EH (cell line): ENCODE data around the gene RPL26.
"Not testable (repeated sequence)": the region's sequence is repeated elsewhere in the genome, so short reads cannot be mapped to it uniquely, and the experiment has no call there.

Experiments
- DNase-seq: peaks from one replicate; pipeline ENCODE4 v3.0.0-alpha.2; 2015; ENCODE audit warnings: low read depth

RPL26 gene

DNA sequence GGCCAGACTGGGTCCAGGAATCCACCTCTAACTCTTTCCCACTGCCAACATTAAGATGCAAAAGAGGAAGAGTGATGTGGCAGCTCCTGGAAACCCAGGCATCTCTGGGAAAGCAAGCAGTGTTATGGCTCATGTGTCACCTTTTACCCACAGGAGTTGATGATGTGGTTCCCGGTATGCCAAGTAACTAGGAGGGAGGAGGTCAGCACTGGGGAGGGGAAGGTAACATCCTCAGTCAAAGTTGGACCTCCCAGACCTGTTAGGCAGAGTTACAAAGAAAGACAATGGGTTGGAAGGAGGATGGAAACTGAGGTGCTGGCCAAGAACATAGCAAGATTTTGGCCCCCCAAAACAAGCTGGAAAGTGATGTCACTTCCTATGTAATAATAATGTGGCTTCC, 17.9 kb downstream of the RPL26 start:
- peak; percentile 56 for DNase-seq

DNA sequence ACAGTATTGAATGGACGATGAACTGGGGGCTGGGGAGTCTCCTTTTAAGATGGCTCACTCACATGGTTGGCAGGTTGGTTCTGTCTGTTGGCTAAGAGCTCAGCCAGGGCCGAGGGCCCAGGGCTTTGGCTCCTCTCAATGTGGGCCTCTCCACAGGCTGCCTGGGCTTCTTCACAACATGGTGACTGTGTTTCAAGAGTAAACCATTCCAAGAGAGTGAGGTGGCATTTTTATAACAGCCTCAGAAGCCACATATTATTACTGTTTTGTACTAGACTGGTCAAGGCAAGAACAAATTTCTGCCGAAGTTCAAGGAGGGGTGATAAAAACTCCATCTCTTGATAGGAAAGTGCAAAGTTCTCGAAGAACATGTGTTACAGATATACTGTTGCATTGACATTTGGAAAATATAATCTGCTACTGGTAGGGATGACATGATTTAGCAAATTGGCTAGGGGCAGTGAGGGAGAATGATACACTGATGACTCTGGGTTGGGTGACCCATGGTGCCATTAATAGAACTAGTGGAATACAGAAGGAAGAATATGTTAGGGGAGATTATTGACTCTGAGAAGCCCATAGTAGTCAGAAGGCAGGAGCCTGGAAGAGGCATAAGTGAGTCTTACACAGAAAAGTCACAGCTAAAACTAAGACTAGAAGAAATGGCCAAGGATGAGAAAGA, 20.2 kb downstream of the RPL26 start:
- DNase-seq = peak; percentile 69

DNA sequence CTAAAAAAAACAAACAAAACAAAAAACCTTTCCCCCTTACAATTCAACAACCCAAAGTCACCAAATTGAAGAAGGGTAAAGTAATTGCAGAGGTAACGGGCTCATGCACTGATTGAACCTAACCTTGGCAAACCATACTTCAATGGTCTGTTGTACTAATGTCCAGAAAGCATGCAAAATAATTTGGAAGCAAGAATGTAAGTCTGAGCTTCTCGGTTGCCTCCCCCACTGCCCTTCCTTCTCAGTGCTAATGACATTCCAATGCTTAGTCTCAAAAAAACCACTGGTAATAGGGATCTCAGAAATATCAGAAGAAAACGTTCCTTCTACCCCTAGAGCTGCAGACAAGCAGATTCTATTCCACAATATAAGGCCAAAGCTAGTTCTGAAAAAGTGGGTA, 22.2 kb downstream of the RPL26 start:
- peak; percentile 34 for DNase-seq

DNA sequence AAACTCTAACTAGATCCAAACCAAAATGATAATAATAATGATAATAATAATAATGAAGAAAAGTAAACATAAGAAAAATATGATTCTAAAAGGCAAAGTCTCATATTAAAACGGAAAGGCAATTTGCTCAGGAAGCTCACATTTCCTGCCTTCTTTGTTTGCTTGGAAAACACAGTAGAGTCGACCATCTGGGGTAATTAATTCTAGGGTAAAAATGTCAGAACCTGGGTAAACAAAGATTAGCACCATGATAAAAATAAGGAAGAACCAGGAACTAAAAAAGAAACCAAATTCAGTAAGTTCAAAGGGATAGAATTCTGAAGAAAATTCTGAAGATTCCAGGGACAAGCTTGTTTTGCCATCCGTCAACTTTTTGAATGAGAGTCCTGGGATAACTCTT, 22.7 kb downstream of the RPL26 start:
- DNase-seq = no peak

DNA sequence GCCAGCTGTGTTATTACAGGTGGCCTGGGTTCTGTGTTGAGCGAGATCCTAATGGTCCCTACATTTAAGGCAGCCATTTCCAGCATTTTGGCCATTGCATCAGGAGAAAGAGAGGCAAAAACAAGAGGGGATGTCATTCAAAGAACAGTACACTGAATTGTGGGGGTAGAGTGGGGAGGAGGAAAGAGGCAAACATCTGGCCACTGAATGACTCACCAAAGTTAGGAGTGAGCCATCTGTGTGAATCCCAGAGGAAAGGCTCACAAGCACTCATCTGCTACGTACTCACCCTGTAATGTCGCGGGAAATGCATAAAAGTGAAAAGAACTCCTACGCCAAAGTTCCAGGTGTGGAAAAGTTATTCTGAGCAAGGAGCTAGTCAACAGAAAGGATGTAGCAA, 23.2 kb downstream of the RPL26 start:
- DNase-seq = peak; percentile 84

DNA sequence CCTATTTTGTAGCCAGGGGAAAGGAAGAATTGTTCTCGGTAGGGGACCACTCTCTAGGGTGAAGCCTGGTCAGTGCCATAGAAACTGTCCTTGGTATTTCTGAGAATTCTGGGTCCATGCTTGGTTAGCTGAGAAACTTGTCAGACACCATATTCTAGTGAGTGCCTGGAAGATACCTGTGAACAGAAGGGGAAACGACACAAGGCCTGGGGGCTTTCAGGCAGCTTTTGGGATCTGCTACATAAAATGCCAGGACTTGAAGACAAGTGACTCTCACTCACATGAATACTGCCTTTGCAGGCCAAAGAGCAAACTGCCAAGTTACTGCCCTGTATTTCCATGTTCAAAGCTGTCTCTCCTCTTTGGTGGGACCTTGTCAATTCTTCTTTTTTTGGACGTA, 25.1 kb downstream of the RPL26 start:
- no peak for DNase-seq

DNA sequence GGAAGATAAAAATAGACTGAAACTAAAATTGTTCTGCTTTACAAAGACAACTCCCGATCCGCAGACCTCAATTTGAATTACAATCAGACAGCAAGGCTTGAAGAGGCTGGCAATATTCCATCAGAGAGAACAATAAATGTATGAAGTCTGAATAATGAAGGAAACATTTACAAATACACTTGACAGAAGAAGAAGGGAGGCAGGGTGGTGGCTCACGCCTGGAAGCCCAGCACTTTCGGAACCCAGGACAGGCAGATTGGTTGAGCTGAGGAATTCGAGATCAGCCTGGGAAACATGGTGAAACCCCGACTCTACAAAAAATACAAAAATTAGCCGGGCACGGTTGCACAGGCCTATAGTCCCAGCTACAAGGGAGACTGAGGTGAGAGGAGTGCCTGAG, 28.8 kb downstream of the RPL26 start:
- no peak for DNase-seq

DNA sequence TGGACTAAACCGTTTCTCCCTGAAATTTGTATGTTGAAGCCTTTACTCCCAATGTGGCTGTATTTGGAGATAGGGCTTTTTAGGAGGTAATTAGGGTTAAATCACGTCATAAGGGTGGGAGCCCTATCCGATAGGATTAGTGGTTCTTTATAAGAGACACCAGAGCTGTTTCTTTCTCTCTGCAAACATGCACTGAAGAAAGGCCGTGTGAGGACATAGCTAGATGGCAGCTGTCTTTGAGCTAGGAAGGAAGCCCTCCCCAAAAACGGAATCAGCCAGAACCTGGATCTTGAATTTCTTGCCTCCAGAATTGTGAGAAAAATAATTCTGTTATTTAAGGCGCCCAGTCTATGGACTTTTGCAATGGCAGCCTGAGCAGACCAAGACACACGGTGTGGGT, 29.3 kb downstream of the RPL26 start:
- no peak for DNase-seq

DNA sequence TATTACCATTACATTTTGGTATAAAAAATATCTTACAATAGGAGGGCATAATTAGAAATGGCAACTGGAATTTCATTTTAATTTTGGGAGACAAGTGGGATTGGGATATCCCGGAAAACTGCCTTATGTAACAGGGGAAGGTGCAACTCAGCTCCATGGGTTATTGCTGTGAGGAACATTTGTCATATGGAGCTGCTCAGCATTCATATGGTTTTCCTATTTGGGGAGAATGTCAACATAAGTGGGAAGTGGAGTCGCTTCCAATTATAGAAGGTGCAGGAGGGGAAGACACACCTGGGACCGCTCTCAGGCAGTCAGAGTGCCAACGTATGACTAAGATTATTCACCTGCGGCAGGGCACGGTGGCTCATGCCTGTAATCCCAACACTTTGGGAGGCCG, 32.7 kb downstream of the RPL26 start:
- DNase-seq = no peak

DNA sequence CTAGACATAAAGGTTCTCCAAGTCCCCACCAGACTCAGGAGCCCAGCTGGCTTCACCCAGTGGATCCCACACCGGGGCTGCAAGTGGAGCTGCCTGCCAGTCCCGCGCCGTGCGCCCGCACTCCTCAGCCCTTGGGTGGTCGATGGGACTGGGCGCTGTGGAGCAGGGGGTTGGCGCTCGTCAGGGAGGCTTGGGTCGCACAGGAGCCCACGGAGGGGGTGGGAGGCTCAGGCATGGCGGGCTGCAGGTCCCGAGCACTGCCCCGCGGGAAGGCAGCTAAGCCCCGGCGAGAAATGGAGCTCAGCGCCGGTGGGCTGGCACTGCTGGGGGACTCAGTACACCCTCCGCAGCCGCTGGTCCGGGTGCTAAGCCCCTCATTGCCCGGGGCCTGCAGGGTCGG, 36.0 kb downstream of the RPL26 start:
- DNase-seq = not testable (repeated sequence)

DNA sequence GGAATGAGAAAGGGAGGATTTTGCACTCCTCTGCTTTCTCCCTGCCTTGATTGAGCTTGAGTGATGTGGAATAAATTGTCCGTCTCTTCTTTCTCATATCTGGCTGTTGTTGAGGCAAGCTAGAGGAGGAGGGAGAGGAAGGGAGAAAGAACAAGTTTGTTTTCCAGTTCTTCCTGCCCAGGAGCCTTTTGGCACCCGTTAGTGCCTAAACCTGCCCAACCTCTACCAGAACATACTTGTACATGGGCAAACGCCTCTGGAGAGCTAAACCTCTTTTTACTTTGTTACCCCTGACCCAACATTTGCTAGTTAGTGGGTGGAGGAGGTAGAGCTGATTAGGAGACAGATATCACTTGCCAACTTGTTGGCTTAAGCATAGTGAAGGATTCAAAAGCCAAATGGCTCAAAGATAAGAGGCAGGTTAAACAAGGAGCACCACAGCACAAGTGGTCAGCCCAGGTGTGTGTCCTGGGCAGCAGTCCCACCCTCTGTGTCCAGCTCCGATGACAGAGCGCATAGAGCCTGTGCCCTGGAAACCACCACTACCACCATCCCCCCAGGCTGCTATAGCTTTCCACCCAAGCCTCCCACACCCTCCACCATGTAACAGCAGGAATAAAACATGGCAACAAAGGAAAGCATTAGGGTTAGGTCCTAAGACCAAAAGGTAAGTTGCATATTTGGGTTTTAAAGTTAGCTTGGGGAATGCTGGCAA, 36.9 kb downstream of the RPL26 start:
- DNase-seq = no peak

DNA sequence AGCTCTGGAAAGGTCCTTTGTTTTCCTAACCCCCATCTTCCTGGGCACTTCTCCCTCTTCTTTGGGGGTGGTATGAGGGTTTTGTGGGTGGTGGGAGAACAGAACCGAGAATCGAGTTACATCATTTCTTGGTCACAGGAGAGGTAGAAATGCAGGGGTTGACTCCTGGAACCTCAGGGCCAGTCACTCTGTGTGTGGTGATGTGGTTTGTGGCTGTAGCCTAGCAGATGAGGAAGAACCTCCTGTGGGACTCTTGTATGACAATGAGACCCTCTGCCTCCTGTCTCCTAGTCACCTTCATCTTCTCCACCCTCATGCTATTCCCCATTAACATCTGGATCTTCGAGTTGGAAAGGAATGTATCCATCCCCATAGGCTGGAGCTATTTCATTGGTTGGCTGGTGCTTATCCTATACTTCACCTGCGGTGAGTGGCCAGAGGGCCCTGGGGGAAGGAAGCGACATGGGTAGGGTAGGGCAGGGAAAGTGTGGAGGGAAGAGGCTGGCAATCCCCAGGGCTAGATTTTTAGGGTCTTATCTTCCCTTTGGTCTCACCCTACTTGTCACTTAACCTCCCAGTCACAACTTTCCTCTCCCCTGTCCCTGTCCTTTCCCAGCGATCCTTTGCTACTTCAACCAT, 37.8 kb downstream of the RPL26 start:
- no peak for DNase-seq

DNA sequence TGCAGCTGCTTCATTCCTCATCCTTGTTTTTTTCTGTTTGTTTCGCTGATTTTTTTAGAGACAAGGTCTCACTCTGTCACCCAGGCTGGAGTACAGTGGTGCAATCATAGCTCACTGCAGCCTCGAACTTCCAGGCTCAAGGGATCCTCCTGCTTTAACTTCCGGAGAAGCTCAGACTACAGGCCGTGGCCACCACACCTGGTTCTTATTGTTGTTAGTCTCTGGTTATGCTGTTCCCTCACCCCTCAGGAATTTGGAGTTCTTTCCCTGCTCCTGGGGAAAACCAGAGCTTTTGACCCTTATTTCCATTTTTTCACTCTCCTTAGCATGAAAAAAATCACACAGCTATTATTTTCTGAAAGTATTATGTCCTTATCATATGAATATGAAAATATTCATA, 41.5 kb downstream of the RPL26 start:
- no peak for DNase-seq

DNA sequence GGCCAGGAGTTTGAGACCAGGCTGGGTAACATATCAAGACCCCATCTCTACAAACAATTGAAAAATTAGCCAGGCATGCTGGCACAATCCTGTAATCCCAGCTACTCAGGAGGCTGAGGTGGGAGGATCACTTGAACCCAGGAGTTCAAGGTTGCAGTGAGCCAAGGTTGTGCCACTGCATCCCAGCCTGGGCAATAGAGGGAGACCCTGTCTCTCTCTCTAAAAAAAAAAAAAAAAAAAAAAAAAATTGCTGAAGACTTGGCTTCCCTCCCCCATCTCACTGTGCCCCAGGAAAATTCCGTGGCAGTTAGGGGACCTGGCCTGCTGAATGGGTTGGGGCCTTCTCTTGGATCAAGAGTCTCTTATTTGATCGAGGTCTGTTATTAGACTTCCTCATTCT, 43.5 kb downstream of the RPL26 start, which contains the start of gene ODF4:
Gene ODF4, plus strand, starts transcription at position 301 of the 400 bp plus-strand sequence. CDS start 212 bp downstream, outside the sequence.
- no peak for DNase-seq

DNA sequence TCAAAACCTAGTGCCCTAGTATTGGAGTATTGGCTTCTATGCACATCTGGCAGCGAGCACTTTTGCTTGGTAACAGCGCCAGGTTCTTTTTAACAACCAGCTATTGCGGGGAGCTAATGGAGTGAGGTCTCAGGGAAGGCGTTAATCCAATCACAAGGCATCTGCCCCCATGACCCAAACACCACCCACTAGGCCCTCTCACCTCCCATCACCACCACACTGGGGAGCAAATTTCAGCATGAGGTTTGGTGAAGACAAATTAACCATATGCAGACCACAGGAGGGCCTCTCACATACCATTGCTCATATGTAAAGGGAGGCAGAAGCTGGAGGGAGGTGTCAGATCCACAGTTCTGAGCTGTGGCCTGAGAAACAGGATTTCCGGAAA, 44.2 kb downstream of the RPL26 start:
- no peak for DNase-seq

DNA sequence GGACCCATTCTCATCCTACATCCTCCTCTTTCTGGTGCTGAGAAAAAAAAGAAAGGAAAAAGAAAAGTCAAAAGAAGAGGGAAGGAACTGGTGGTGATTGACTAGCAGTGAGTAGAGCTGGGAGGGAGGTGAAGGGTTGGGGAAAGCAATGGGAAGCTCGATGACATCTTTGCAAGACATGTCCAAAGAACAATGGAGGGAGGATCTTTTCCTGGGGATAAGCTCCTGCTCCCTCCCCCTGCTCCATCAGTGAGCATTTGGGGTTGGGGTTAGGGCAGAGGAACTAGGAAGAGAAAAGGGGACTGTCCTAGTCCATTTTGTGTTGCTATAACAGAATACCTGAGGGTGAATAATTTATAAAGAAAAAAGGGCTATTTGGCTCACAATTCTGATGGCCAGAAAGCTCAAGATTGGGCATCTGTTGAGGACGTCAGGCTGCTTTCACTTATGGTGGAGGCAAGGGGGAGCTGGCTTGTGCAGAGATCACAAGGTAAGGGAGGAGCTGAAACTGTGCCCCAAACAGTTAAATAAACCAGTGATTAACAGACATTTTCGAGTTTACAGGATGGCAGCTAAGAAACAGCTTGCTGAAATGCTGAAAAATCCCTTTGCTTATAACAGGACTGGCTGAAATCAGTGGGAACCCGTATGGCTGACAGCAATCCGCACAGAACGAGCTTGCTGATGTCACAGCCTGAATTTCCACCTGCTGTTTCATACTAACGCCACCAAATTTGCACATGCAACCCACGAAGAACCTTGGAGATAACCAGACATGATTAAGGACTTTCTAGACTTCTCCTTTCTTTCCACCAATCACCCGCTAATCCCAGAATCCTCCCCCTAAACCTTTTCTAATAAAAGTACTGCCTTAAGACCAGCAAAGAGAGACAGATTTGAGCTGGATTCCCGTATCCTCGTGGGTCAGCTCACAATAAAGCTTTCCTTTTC, 44.9 kb downstream of the RPL26 start:
- no peak for DNase-seq

DNA sequence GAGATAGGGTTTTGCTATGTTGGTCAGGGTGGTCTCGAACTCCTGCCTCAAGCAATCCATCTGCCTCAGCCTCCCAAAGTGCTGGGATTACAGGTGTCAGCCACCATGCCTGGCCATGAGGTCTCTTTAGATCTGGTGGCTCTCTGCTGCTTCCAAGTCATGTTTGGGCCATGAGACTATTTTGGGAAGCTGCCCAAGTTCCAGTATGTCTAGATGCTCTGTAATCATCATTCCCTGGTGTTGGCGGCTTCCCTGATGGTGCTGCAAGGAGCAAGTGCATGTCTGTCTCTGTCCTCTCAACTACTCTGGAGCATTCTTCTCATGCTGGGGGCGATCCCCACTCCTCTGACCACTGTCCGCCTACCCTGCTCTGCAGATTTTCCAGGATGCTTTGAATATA, 49.7 kb downstream of the RPL26 start:
- peak; percentile 7 for DNase-seq

DNA sequence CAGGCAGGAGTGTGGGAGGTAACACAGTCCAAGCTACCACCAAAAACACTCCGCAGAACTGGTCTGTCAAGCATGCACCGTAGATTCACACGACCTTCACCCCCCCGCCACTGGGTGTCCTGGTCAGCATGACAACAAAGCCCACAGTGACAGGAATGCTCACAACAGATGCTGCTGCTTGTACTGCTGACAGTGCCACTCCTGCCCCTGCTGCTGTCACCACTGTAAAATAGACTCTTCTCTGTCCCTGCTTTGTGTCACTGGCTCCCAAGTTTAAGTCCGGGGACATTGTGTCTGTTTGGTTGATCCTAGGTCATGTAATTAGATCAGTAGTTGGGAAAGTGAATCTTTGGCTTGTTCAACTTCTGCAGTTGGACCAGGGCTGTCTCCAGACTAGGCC, 50.3 kb downstream of the RPL26 start:
- DNase-seq = no peak

DNA sequence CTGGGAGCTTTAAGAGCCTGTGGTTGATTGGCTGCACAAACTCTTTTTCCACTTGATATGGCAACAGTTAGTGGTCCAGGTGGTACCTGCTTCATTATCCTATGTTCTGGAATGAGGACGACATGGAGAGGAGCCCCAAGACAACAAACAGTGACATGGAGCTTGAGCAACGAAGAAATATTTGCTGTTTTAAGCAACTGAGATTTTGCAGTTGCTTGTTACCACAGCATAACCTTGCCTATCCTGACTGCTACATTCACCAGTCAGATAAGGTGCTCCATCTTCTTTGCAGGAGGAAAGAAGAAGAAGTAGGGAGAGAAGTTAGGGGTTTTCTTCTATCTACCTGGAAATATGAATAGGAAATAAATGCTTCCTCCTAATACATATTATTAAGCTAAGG, 50.9 kb downstream of the RPL26 start:
- no peak for DNase-seq
